Measurements from ENCODE around the gene ZNF521. TPM values are rescaled to one million over a fixed set of nuclear protein-coding genes. Genes with fewer than 3 reads are reported as not detected.

ZNF521 gene
- total RNA-seq, 2 donors from 2014 or later = 8.0 to 17.2 TPM

- no peak for TF ChIP-seq CTCF (IDR thresholded peaks at IDR 0.05)
- ATAC-seq (ENCODE audit: insufficient number of reproducible peaks, low FRiP score, low read depth) = no peak
- Histone ChIP-seq H3K9me3 (no peaks in the 10 kb centered on the region), H3K27me3 (replicated peaks; ENCODE audit: insufficient read depth) (no peaks in the 10 kb centered on the region), H3K4me3 (no peak overlapping the region), H3K36me3 (no peaks in the 10 kb centered on the region), H3K27ac (no peak overlapping the region), H3K4me1 (ENCODE audit: control insufficient read depth in 1 of 2, low read depth in 2 of 2) (no peaks in the 10 kb centered on the region)
- no peak for DNase-seq (ENCODE audit: low spot score)
Observed at GRCh38 chr18:25281556-25281955, 70.4 kb downstream of the ZNF521 start.

- DNase-seq (ENCODE audit: low spot score) (no peak), ATAC-seq (ENCODE audit: insufficient number of reproducible peaks, low FRiP score, low read depth) (no peak)
Observed at GRCh38 chr18:25279961-25280360, 72.0 kb downstream of the ZNF521 start.

GRCh38 chr18:25279556-25279955, 72.4 kb downstream of the ZNF521 start:
- DNase-seq (ENCODE audit: low spot score) = no peak
- no peak for ATAC-seq (ENCODE audit: insufficient number of reproducible peaks, low FRiP score, low read depth)
- Histone ChIP-seq H3K4me3 (no peak overlapping the region), H3K4me1 (ENCODE audit: control insufficient read depth in 1 of 2, low read depth in 2 of 2) (no peaks in the 10 kb centered on the region), H3K27ac (no peak overlapping the region), H3K9me3 (no peaks in the 10 kb centered on the region), H3K27me3 (replicated peaks; ENCODE audit: insufficient read depth) (no peaks in the 10 kb centered on the region), H3K36me3 (no peaks in the 10 kb centered on the region)
- TF ChIP-seq CTCF (IDR thresholded peaks at IDR 0.05) = no peak

More at GRCh38 chr18:25279961-25280360, 72.0 kb downstream of the ZNF521 start:
- Histone ChIP-seq H3K9me3 (no peaks in the 10 kb centered on the region), H3K4me1 (ENCODE audit: control insufficient read depth in 1 of 2, low read depth in 2 of 2) (no peaks in the 10 kb centered on the region), H3K4me3 (no peak overlapping the region), H3K27me3 (replicated peaks; ENCODE audit: insufficient read depth) (no peaks in the 10 kb centered on the region), H3K36me3 (no peaks in the 10 kb centered on the region), H3K27ac (no peak overlapping the region)
- no peak for TF ChIP-seq CTCF (IDR thresholded peaks at IDR 0.05)

DNA sequence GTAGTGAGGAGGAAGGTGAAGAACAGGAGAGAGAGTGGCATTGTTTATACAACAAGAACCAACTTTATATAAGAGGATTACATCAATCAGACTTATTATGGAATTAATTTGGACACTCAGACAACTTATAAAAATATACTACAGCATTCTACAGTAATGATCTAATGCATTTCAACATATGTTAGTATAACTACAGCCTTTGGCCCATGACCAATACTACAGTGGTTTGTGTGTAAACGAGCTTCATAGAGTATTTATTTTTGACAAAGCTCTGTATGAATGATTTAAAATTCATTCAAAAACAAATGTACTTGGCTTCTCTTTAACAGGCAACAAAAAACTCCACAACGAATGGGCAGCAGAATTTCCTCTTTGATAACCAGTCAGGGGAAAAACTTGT, 72.8 kb downstream of the ZNF521 start:
- Histone ChIP-seq H3K9me3 (no peaks in the 10 kb centered on the region), H3K4me1 (ENCODE audit: control insufficient read depth in 1 of 2, low read depth in 2 of 2) (no peaks in the 10 kb centered on the region), H3K27ac (no peak overlapping the region), H3K4me3 (no peak overlapping the region), H3K27me3 (replicated peaks; ENCODE audit: insufficient read depth) (no peaks in the 10 kb centered on the region), H3K36me3 (no peaks in the 10 kb centered on the region)
- DNase-seq (ENCODE audit: low spot score) (no peak), ATAC-seq (ENCODE audit: insufficient number of reproducible peaks, low FRiP score, low read depth) (no peak)
- no peak for TF ChIP-seq CTCF (IDR thresholded peaks at IDR 0.05)

- H3K9me3 ChIP-seq = no peaks in the 10 kb centered on the region
- H3K4me3 ChIP-seq = no peak overlapping the region
- ATAC-seq (ENCODE audit: insufficient number of reproducible peaks, low FRiP score, low read depth) (no peak), DNase-seq (ENCODE audit: low spot score) (no peak)
- H3K27ac ChIP-seq = no peak overlapping the region
- TF ChIP-seq CTCF (IDR thresholded peaks at IDR 0.05) = no peak
- H3K4me1 ChIP-seq (ENCODE audit: control insufficient read depth in 1 of 2, low read depth in 2 of 2) = no peaks in the 10 kb centered on the region
- no peaks in the 10 kb centered on the region for H3K27me3 ChIP-seq (replicated peaks; ENCODE audit: insufficient read depth)
- no peaks in the 10 kb centered on the region for H3K36me3 ChIP-seq
Observed at GRCh38 chr18:25278394-25278793, 73.6 kb downstream of the ZNF521 start.

All from thoracic aorta (tissue), 2 donors.